Endothelial cell of umbilical vein (primary cell): ENCODE measurements around the gene TRIML1. TPM values are rescaled to one million over a fixed set of nuclear protein-coding genes. Genes with fewer than 3 reads are reported as not detected.

Experiments
- BruUV-seq: library from RNA; stranded (reverse); fragments of 400-500 nt; replicated peaks from 2 replicates; lab custom pipeline; 2021; lab: Mats Ljungman, UMichigan
- CTCF ChIA-PET: fragments of 300-600, 350-600 bp; sonication (Branson Sonifier 250); formaldehyde crosslinking; loops from one replicate; lab custom pipeline; 2021; ENCODE audit warnings: antibody characterized with exemption, inconsistent platforms; lab: Charles Lee
- POLR2A ChIA-PET: fragments of 300-600, 350-600 bp; sonication (Branson Sonifier 250); formaldehyde crosslinking; loops from one replicate; lab custom pipeline; 2021; ENCODE audit warnings: antibody characterized with exemption, inconsistent platforms; lab: Charles Lee
- DNase-seq: peaks from one replicate; pipeline ENCODE4 v3.0.0-alpha.2; 2011; ENCODE audit warnings: low read depth, low spot score
- FAIRE-seq: peaks from 2 replicates; lab custom pipeline; 2011; peaks lifted over from hg19 to GRCh38; lab: Jason Lieb, UNC
- H2AFZ ChIP-seq: 2 replicates; pipeline ENCODE4 v1.6.0; 2012; ENCODE audit warnings: low read depth, low read length, control low read depth, inconsistent platforms
- H3K27ac ChIP-seq: 2 replicates; pipeline ENCODE4 v1.5.1; 2011; ENCODE audit warnings: low read depth, mild to moderate bottlenecking, control low read depth, low read length, moderate library complexity; ENCODE audit not compliant: insufficient read depth
- H3K27me3 ChIP-seq, 2 experiments: 2 replicates each; pipeline versions ENCODE4 v1.6.0 to v1.6.1; 2011; ENCODE audit warnings: low read length in 2 of 2, mixed read lengths in 1 of 2; ENCODE audit not compliant: control insufficient read depth in 2 of 2, insufficient read depth in 2 of 2
- H3K36me3 ChIP-seq, 2 experiments: 2 replicates in 1 of 2; 3 replicates in 1 of 2; pipeline ENCODE4 v1.5.1; 2011; ENCODE audit warnings: low read length in 2 of 2, mild to moderate bottlenecking in 1 of 2, moderate library complexity in 1 of 2; ENCODE audit not compliant: control insufficient read depth in 2 of 2, insufficient read depth in 2 of 2; ENCODE audit errors: extremely low read depth in 1 of 2
- H3K4me1 ChIP-seq: 3 replicates; pipeline ENCODE4 v1.5.1; 2011; ENCODE audit warnings: mild to moderate bottlenecking, low read length; ENCODE audit not compliant: control insufficient read depth, insufficient read depth; ENCODE audit errors: extremely low read depth
- H3K4me2 ChIP-seq: 2 replicates; pipeline ENCODE4 v1.6.1; 2011; ENCODE audit warnings: low read length, control low read depth, mixed read lengths; ENCODE audit not compliant: insufficient read depth
- H3K4me3 ChIP-seq, 3 experiments: fragments of 200-600 bp in 1 of 3; sonication (generic), shearing (Covaris generic) in 1 of 3; replicated peaks in 1 of 3; 2 replicates each; pipeline ENCODE4 v1.5.1; 2011 to 2016; ENCODE audit warnings: control low read depth in 3 of 3, low read length in 3 of 3, mild to moderate bottlenecking in 2 of 3, inconsistent platforms in 1 of 3, low read depth in 1 of 3, moderate library complexity in 1 of 3; ENCODE audit not compliant: insufficient read depth in 1 of 3
- H3K79me2 ChIP-seq: 2 replicates; pipeline ENCODE4 v1.6.0; 2012; ENCODE audit warnings: low read length, inconsistent platforms; ENCODE audit not compliant: control insufficient read depth, insufficient read depth
- H3K9ac ChIP-seq: replicated peaks from 2 replicates; pipeline ENCODE3; 2011; ENCODE audit warnings: low read length, control low read depth; ENCODE audit not compliant: insufficient read depth; ENCODE audit errors: extremely low read depth
- H3K9me1 ChIP-seq: replicated peaks from 3 replicates; pipeline ENCODE4 v1.6.0; 2011; ENCODE audit warnings: mild to moderate bottlenecking, low read length; ENCODE audit not compliant: control insufficient read depth, insufficient read depth; ENCODE audit errors: extremely low read depth
- H3K9me3 ChIP-seq: replicated peaks from 2 replicates; pipeline ENCODE4 v1.5.1; 2012; ENCODE audit warnings: low read length, inconsistent platforms; ENCODE audit not compliant: control insufficient read depth, insufficient read depth
- H4K20me1 ChIP-seq: replicated peaks from 2 replicates; pipeline ENCODE3; 2011; ENCODE audit warnings: mild to moderate bottlenecking, low read length; ENCODE audit not compliant: control insufficient read depth, insufficient read depth; ENCODE audit errors: extremely low read depth
- CTCF ChIP-seq, 2 donors: IDR thresholded peaks; 1 replicate in 1 of 2; 2 replicates in 1 of 2; pipeline ENCODE4 v1.5.1; 2011; ENCODE audit warnings: low read length in 2 of 2, mild to moderate bottlenecking in 2 of 2, moderate library complexity in 2 of 2, control low read depth in 1 of 2, inconsistent platforms in 1 of 2, low read depth in 1 of 2; ENCODE audit not compliant: insufficient read depth in 1 of 2; ENCODE audit errors: extremely low read depth in 1 of 2
- EZH2 ChIP-seq: IDR thresholded peaks from 2 replicates; pipeline ENCODE4 v1.6.1; 2012; ENCODE audit warnings: borderline replicate concordance, low read depth, mild to moderate bottlenecking, moderate library complexity, low read length, inconsistent platforms; ENCODE audit not compliant: severe bottlenecking
- FOS ChIP-seq: IDR thresholded peaks from 2 replicates; pipeline ENCODE4 v1.6.1; 2011; ENCODE audit warnings: mild to moderate bottlenecking, low read length, moderate library complexity, borderline replicate concordance; ENCODE audit not compliant: insufficient read depth
- GATA2 ChIP-seq: IDR thresholded peaks from 2 replicates; pipeline ENCODE4 v1.7.0; 2011; ENCODE audit warnings: low read depth, mild to moderate bottlenecking, moderate library complexity, mixed read lengths, low read length; ENCODE audit not compliant: insufficient read length, insufficient read depth
- JUN ChIP-seq: IDR thresholded peaks from 2 replicates; pipeline ENCODE4 v1.6.1; 2011; ENCODE audit warnings: borderline replicate concordance, low read depth; ENCODE audit not compliant: insufficient read length, insufficient read depth
- MYC ChIP-seq: IDR thresholded peaks from one replicate; pipeline ENCODE4 v1.6.1; 2011; ENCODE audit warnings: mild to moderate bottlenecking, low read depth, low read length
- POLR2A ChIP-seq: IDR thresholded peaks from 2 replicates; pipeline ENCODE4 v1.6.1; 2012; ENCODE audit warnings: low read depth, mild to moderate bottlenecking, control low read depth, low read length
- POLR2AphosphoS5 ChIP-seq: IDR thresholded peaks from 2 replicates; pipeline ENCODE4 v1.6.1; 2012; ENCODE audit warnings: low read depth, mild to moderate bottlenecking, control low read depth, low read length, moderate library complexity; ENCODE audit not compliant: insufficient read depth
- dilution Hi-C: fragments of 300-500 bp; cut with MboI; formaldehyde crosslinking; loops from one replicate; pipeline ENCODE4 v1.15.0; 2019; ENCODE audit warnings: low sequenced_read_pairs; ENCODE audit not compliant: extremely low pct_ligation_motif_present
- intact Hi-C: fragments of 100-400 bp; cut with micrococcal nuclease; formaldehyde crosslinking; loops from one replicate; pipeline ENCODE4 v1.10.0; 2022
- polyA plus RNA-seq, 4 experiments: library from polyadenylated mRNA; depleted of rRNA in 3 of 4; stranded (reverse) in 3 of 4; unstranded in 1 of 4; fragments of >200 nt; gene quantifications; 2 replicates each; pipeline versions ENCODE4 v1.2.1 to v1.2.3, GENCODE V29; 2011 to 2012; ENCODE audit warnings: missing spikeins in 1 of 4
- total RNA-seq: library from RNA; stranded (reverse); gene quantifications from 2 replicates; pipeline ENCODE4 v1.2.3, GENCODE V29; 2021
- TF ChIP-seq, protein P1 (sequence below): IDR thresholded peaks from 2 replicates; pipeline ENCODE4 v1.6.1; 2011; ENCODE audit not compliant: insufficient read depth, insufficient read length

Gene TRIML1
- total and polyA plus RNA-seq, 2 donors (not counting 3 experiments of a cell fraction or from before 2014, with no cell fraction given), result not detected

DNA sequence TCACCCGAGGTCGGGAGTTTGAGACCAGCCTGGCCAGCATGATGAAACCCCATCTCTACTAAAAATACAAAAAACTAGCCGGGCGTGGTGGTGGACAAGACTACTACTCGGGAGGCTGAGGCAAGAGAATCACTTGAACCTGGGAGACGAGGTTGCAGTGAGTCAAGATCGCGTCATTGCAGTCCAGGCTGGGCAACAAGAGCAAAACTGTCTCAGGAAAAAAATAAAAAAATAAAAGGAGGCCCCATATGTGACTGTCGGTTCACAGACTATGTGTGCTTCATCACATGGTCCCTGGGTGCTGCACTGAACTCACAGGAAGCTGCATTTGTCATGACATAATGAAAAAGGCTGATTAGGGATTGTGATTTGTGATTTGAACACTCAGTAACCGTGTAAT lies 6.4 kb downstream of the TRIML1 start:
- no peaks in the 10 kb centered on the region for H3K4me1 ChIP-seq
- DNase-seq (no peak), FAIRE-seq (no peak)
- H3K9me1 ChIP-seq, result no peaks in the 10 kb centered on the region
- ChIA-PET CTCF (no interaction called here), POLR2A (no interaction called here)
- no peaks in the 10 kb centered on the region for H3K36me3 ChIP-seq
- dilution Hi-C loops (no loop called here), intact Hi-C loops (no loop called here)
- no peaks in the 10 kb centered on the region for H3K79me2 ChIP-seq
- no peaks in the 10 kb centered on the region for H4K20me1 ChIP-seq
- BruUV-seq, result no TSS peak
- no peak for TF ChIP-seq EZH2
- no peak for TF ChIP-seq GATA2
- TF ChIP-seq, protein P1, sequence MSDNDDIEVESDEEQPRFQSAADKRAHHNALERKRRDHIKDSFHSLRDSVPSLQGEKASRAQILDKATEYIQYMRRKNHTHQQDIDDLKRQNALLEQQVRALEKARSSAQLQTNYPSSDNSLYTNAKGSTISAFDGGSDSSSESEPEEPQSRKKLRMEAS, result no peak
- no peak for TF ChIP-seq FOS
- no peak for TF ChIP-seq POLR2A
- TF ChIP-seq MYC, result no peak
- TF ChIP-seq JUN, result no peak
- TF ChIP-seq CTCF (IDR thresholded peaks at IDR 0.05; ENCODE audit: extremely low read depth in 1 of 2, insufficient read depth in 1 of 2, low read depth in 1 of 2, low read length in 2 of 2), result no peak
- no peak for TF ChIP-seq POLR2AphosphoS5
- no peak overlapping the region for H3K9ac ChIP-seq
- H3K27me3 ChIP-seq, result no peaks in the 10 kb centered on the region
- no peak overlapping the region for H3K27ac ChIP-seq
- H3K4me3 ChIP-seq, result no peak overlapping the region
- H2AFZ ChIP-seq, result no peak overlapping the region
- no peak overlapping the region for H3K4me2 ChIP-seq
- peaks cover 5% of the 10 kb centered on the region for H3K9me3 ChIP-seq
